ENCODE data around the gene PDPK1.
"Not testable (repeated sequence)": the region's sequence is repeated elsewhere in the genome, so short reads cannot be mapped to it uniquely, and the experiment has no call there.

The PDPK1 gene

DNA sequence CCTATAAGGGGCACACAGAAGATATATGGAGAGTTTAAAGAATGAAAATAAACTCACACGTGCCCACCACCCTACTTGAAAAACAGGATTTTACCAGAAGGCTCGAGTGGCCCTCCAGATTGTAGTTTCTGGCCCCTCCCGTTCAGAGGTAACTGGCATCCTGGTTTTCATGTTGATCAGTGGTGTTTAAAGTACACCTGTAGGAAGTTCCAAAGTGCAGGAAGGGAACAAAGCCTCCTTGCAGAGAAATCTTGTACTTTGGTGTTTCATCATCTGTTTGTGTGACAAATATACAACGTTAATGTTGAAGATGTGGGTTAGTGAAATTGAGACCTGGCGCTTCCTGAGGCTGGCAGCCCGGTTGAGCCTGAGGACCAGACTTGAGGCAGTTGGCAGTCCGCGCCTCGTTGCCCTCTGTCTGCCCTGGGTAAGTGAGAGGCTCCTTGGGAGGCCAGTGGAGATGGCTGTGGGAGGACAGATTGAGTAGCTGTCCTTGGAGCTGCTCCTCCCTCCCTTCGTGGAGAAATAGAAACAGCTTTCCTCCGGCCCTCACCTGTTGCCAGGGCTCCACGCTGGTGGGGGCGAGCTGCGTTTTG is 12.6 kb downstream of the PDPK1 start:
- not testable (repeated sequence) for DNase-seq

DNA sequence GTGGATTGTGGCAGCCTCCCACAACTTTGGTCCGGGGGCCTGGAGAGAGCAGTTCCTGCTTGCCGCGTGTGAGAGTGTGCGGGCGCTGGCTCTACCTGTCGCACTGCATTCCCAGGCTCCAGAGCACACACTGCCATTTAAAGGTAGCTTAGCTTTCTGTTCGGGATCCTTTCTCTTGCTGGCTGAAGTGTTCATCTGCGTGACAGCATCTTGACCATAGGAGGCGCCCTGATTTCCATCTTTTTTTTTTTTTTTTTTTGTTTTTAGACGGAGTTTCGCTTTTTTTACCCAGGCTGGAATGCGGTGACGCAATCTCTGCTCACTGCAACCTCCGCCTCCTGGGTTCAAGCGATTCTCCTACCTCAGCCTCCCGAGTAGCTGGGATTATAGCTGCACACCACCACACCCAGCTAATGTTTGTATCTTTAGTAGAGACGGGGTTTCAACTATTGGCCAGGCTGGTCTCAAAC is 13.6 kb downstream of the PDPK1 start:
- not testable (repeated sequence) for DNase-seq

DNA sequence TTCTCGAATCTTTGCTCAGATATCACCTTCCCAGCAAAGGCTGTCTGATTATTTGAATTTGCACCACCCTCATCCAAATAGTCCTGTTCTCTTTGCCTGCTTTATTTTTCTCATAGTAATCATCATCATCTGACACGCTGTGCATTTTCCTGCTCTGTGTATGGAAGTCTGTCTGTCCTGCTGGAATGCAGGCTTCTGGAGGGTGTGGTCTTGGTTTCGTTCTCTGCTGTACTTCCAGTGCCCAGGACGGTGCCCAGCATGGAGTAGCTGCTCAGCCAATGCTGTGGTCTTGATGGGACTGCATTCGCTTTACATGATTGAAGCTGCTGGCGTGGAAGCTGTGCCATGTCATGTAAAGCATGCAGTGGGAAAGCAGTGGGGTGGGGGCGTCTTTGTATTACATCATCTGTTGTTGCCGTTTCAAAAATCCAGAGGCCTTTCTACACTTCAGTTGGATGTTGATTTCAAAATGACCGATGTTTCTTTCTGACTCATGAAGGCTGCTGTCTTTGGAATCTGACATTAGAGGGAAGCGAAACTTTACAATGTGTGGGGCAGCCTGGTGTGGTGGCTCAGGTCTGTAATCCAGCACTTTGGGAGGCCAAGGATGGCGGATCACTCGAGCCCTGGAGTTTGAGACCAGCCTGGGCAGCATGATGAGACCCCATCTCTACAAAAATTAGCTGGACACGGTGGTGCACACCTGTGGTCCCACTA is 17.0 kb downstream of the PDPK1 start:
- DNase-seq, result not testable (repeated sequence)

DNA sequence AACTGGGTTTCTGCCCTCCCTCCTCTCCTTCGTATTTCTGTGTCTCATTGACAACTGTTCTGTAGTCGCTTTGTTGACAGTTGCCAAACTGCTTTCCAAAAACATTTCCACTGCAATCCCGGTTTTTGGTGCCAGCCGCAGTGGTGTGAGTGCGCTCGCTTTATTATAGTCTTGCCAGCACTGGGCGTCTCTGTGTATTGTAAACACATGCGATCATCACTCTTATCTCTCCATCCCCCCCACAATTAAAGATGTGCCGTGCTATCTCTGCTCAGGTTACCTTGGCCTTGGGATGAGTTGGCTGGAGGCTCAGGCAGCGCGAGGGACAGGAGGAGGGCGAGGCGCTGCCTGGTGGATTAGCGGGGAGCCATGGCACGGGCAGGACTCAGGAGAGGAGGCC is 19.3 kb downstream of the PDPK1 start:
- not testable (repeated sequence) for DNase-seq

DNA sequence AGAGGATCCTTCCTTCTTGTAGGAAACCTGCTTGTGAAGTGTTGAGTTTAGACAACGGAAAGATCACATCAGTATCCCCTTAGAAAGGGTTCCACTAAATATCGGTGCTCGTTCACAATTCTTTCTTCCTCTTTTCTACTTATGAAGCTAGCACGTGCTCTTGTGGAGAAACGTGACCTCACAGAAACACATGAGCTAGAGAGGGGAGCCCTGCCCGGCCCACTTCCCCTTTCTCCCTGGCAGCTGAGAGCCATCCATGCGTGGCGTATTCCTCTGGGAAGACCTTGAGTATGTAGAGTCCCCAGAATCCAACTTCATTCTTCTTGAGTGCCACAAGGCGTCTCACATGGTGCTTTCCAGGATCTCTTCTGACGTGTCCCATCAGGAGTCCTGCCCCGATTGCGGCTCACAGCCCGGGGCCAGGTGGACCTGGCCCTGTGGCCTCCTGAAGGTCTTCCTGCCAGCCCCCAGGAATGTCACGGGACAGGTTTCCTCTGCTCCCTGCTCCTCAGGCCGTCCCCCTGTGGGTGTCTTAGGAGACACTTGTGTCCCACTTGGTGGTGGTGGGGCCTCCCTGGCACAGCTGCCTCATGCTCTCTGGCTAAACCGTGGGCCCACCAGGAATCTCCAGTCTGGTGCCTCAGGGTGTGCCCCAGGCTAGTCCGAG is 22.4 kb downstream of the PDPK1 start:
- DNase-seq, result not testable (repeated sequence)

DNA sequence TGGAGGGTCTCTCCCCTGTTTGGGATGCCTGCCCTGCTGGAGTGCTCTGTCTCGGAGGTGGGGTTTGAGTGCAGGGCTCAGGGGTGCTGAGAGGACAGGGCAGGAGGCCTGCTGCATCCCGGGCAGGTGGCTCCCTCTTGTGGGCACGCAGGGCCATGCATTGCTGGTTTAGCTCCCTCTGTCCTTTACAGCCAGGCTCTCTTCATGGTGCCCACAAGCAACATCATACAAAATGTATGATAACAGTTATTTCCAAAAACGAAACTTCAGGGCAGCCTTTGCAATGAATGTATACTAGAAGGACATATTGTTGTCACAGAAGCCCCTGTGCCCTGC is 22.9 kb downstream of the PDPK1 start:
- DNase-seq, result not testable (repeated sequence)

DNA sequence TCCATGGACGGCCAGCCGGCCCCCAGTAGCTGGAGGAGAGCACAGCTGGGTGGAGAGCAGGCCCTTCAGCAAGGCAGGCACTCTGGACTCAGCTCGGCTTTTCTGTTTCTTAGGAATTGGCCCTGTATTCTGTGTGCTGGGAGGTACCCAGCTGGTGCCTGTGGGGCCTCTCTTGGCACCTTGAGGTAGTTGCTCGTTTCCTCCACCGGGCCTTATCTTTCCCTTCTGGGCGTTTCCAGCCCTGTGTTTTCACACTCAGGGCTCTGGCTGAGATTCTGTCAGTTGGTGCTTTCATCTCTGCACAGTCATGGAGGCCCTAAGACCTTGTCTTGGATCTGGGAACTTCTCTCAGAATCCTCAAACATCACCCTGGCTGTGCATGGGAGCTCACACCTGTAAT is 29.7 kb downstream of the PDPK1 start:
- not testable (repeated sequence) for DNase-seq

DNA sequence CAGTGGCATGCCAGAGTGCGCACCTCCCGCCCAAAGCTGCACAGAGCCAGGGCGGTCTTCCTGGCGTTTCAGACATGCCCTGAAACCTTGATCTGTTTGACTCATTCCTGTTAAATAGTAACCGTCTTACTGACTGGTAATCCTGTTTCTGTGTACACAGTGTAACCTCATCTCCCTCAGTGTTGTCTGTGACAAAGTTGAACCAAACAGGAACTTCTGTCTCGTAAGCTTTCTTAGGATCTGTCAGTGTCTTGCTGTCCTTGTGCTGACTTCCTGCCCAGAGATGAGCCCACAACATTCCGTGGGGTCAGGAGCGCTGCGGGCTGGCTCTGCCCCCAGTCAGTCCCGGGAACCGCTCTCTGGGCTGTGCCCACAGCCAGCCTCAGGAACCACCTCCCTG is 30.8 kb downstream of the PDPK1 start:
- not testable (repeated sequence) for DNase-seq

DNA sequence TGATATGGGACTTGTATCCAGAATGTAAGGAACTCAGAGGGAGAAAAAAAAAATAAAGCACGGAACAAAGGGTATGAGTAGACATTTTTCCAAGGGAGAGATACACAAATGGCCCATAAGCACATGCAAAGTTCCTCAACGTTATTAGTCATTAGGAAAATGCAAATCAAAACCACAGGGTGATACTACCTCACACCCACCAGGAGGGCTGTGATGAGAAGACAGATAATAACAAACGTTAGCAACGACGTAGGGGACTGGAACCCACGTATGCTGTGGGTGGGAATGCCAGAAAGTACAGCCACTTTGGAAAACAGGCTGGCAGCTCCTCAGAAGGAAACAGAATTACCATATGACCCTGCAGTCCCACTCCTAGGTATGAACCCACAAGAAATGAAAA is 34.9 kb downstream of the PDPK1 start:
- DNase-seq, result not testable (repeated sequence)

DNA sequence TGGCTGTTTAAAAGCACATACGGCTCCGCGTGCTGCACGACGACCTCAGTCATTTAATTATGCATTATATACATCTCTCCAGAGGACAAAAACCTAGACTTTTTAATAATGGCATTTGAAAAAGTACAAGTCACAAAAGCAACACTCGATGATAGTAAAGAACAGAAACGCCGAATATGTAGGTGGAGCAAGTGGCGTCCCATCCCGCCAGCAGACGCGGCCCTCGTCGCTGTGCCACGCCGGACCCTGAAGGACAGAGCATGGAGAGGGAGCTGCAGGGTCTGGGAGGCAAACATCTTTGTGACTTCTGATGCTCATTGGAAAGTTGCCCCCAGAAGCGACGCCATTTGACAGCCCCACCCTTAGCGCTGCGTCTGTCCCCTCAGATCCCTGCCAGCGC is 38.0 kb downstream of the PDPK1 start:
- not testable (repeated sequence) for DNase-seq

DNA sequence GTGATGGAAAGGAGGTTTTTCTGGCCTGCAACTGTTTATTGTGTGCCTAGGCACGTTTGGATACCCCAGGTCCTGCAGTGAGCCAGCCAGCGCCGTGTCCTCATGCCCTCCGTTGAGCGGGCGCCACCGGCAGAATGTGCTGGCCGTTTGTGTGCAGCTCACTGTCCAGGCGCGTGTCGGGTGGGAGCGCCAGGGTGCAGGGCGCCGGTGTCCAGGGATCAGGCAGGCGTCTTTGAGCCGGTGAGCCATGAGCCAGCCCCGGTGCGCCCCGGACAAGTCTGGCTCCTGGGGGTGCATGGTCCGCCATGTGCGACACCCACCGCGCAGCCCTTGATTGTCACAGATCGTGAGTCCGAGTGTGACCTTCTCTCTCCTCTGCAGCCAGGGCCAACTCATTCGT is 39.2 kb downstream of the PDPK1 start:
- DNase-seq, result not testable (repeated sequence)

DNA sequence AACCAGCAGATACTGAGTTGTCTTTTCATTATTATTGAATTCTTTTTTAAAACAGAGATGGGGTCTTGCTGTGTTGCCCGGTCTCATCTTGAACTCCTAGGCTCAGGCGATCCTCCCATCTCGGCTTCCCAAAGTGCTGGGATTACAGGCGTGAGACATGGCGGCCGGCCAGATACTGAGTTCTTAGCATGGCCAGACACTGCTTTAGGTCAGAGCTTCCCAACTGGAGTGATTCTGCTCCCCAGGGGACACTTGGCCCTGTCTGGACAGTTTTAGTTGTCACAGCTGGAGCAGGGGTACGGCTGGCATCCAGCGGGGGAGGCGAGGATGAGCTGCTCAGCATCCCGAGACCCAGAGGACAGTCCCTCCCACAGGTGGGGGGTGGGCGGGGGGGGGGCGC is 41.1 kb downstream of the PDPK1 start:
- not testable (repeated sequence) for DNase-seq

DNA sequence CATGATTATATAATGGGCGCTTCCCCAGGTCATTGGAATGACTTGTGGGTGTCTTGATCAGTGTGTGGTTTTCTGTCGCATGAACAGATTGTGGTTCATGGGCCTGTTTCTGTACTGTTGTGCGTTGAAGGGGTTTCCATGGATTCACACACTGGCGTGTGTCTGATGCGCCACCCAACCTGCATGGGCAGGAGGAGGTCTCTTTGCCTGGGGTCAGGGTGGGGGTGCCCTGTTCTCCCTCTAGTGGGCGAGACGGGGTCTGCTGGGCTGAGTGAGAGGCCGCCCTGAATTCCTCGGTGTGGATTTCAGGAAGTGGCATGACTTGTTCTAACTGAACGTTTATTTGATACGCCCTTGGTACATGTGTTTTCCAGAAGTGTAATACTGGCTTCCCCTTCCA is 42.3 kb downstream of the PDPK1 start:
- not testable (repeated sequence) for DNase-seq

DNA sequence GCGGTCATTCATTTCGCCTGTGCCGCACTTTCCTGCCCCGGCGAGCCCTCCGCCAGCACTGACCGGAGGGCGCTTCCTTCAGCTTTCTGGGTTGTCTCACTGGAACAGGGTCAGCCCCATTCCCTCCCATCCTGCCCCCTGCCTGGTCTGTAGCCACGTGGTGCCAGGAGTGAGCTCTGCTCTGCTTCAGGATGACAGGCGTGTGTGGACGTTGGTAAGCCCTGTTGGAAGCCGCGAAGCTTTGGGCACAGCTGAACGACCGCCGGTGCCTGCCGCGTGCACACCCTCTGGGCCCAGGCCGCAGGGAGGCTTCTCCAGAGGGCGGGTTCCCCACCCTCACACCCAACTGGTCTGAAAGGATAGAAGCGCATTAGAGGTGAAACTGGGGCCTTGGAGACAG is 43.0 kb downstream of the PDPK1 start:
- not testable (repeated sequence) for DNase-seq

DNA sequence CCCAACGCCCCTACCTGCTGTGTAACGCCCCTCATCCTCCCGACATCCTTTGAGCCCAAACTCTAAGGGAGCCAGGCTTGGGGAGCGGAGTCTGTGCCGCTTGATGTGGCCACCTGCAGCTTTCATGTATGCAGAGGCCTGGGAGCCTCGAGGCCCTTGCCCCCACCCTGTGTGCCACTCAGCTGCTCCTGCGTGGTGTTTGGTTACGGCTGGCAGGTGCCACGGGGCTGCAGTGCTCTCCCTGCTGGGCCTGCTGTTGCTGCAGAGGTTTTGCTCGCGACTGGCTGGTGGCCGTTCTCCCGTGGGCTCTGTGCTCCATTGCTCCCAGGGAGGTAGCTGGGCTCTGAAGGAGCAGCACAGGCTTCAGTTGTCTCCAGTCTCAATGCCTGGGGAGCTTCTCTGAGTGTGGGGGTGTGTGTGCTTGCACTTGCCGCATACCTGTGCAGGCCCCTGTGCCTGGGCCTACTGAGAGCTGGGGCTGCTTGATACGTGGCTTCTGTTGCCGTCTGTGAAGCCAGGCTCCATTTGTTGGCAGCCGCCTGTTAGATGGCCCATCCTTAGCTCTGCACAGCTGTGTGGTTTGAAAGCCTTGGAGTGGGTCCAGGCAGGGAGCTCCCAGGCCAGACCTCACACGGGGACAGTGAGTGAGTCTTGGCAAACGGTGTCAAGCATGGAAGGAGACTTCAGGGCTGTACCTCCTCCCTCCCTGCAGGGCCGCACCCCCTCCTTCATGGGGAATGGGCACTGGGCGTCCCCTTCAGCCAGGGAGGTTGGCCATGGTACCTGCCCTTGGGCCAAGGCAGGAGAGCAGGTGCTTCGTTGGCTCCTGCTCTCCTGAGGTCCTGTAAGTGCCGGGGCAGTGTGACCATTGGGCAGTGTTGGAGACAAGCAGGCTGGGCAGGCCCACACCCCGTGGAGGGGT is 47.2 kb downstream of the PDPK1 start:
- no peak for DNase-seq

DNA sequence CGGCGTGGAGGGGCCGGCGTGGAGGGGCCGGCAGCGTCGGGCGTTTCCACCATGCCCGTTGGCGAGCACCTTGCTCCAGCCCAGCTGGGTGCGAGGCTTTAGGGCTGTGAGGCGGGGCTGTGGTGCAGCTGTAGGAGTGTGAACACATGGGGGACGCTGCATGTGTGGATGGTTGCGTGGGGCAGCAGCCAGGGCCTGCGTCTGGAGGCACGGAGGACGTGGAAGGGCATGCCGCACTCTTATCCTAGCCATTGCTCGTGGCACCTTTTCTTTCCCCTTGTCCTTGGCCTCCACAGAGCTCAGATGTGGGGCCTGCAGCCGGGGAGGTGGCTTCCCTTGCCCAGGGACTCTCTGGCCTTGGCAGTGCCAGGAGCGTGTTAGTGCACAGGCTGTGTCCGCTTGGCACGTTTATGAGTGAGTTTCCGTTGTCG is 47.8 kb downstream of the PDPK1 start:
- DNase-seq, result no peak

DNA sequence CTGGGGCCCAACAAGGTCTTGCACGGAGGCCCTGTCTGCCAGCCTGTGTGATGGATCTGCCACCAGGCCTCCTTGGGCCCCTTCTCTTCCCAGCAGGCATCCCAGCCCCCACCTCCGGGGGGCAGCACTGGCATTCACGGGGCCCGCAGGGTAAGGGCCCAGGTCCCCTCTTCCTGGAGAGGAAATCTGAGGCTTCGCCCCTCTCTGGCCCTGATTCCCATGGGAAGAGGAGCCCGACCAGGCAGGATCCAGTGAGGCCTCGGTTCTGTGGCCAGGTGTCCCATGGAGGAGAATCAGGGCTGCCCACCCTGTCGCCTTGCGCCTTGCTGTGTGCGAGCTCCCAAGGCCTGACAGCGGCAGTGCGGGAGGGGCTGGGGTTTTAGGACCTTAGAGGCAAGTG is 48.4 kb downstream of the PDPK1 start:
- DNase-seq, result no peak

DNA sequence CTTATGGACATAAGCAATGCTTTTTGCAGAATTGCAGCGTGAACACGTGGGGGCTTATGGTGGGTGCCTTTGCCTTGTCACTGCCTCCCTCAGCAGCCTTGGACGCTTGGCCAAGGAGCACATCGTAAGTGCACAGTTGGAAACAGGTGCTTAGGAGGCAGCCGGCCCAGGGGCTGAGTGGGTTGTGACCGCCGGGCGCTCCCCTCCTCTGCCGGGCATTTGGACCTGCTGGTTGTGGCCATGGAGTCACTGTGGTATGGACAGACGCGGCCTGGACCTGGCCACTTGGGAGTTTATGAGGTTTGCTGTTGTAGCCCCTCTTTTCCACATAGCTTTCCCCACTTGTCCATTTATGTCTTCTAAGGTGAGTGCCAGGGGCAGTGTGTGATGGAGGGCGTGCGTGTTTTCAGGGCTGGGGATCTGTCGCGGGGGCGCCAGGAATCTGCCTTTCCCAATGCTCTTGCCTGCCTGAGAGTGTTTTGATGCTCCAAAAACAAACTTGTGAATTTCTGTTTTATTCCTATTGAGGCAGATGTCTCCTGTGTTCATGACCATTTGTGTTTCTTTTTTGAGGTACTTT is 49.2 kb downstream of the PDPK1 start:
- no peak for DNase-seq

DNA sequence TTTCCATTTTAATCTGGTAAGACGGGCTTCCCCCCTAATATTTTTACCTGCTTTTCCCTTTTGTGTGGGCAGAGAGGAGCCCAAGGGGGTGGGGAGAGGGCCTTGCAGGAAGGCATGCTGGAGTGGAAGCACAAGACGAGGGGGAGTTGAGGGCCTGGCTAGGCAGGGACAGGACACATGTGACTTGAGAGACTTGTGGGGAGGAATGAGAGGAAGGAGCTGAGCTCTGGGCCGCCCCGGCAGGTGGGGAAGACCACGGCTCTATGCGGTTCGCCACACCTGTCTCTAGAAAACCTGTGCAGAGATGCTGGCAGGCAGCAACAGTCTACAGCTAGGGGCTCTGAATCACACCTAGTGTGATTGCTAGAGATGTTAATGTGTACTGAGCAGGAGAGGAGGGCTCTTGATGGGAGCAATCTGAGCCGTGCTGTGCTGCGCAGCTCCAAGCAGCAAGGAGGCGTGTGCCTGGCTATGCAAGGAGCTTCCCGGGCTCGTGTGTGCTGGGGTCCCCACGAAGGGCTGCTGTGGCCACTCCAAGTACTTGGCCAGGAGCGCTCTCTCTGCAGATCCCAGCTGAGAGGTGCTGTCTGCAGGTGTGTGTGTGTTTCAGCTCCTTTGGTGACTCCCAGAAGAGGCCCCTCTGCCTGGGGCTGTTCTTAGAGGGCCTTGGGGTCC is 50.2 kb downstream of the PDPK1 start:
- DNase-seq, result no peak

DNA sequence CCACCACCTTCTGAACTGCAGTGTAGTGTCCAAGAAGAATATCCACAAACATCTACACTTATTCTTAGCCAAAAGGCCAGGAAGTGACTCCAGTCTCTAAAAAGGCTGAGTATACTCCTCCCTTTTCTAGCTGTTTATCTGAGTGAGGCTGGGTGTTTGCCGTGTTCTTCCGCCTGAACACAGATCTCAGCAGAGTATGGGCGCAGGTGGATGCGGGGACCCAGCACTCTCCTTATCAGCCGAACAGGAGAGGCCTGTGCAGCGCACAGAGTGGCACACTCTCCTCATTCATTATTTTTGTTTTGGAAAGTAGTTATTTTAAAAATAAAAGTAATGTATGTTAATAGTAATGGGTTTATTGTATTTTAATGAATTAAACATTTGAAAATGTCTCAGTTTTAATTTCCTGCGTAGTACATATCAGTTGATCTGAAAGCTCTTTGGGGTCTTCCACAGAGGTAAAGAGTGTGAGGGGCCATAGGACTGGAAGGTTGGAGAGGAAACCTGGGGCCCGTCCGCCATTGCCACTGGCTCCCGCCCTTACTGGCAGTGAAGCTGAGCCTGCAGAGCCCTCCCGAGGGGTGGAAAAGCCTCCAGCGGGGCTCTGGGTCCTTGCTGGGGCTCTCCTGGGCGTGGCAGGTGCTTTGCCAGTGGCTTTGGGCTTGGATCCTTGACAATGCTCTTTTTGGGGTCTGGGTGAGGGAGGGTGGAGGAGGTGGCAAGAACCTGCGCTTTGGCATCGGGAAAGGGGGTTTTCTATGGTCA is 53.8 kb downstream of the PDPK1 start:
- no peak for DNase-seq

DNA sequence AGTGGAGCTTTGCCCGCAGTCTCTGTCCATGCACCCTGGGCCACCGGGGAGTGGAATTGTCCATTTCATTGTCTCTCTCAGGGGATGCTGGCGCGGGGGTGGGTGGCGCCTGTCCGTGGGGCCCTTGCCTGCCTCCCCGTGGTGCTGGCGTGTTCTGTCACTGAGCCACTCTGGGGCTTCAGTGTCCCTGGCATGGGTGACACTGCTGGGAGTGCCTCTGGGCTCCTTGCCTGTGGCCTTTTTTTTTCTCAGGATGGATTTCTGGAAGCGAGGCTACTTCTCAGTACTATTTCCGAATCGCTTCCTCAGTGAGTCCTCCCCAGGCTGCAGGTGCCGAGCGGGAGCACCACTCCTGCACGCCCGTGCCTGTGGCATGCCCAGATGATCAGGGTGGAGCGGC is 55.0 kb downstream of the PDPK1 start:
- no peak for DNase-seq
